Measurements from ENCODE around the gene ITFG2. TPM values are rescaled to one million over a fixed set of nuclear protein-coding genes. Genes with fewer than 3 reads are reported as not detected.

The ITFG2 gene
- total RNA-seq, 1 experiment from 2014 or later, result 24.6 TPM

- Histone ChIP-seq H3K27me3 (ENCODE audit: insufficient read depth, low read length) (peaks cover 19% of the 10 kb centered on the region; the same call in 1 of the 2 replicates), H3K4me3 (replicated peaks in 1 of 2; ENCODE audit: low read depth in 1 of 2, low read length in 2 of 2) (no peak overlapping the region), H2AFZ (ENCODE audit: low read depth, low read length, poor library complexity, severe bottlenecking) (no peak overlapping the region), H3K4me2 (ENCODE audit: low read length) (no peak overlapping the region), H4K20me1 (ENCODE audit: insufficient read depth) (no peaks in the 10 kb centered on the region), H3K9me3 (ENCODE audit: control insufficient read depth in 1 of 2, insufficient read depth in 1 of 2, low read depth in 1 of 2, low read length in 2 of 2) (no peaks in the 10 kb centered on the region), H3K4me1 (ENCODE audit: control insufficient read depth in 1 of 2, insufficient read depth in 2 of 2, low read length in 2 of 2) (no peaks in the 10 kb centered on the region), H3K9ac (ENCODE audit: low read length) (no peak overlapping the region), H3K79me2 (ENCODE audit: insufficient read depth, low read length) (no peaks in the 10 kb centered on the region), H3K9me2 (ENCODE audit: insufficient read depth) (no peaks in the 10 kb centered on the region), H3K36me3 (ENCODE audit: control insufficient read depth in 1 of 2, insufficient read depth in 2 of 2, low read length in 2 of 2) (no peaks in the 10 kb centered on the region), H3K27ac (ENCODE audit: low read depth, low read length) (no peak overlapping the region)
- no peak for ATAC-seq
- intact Hi-C loops (cut with micrococcal nuclease), result no loop called here
- no peak for DNase-seq (ENCODE audit: low read depth, low spot score)
- BruUV-seq (replicated peaks), result no TSS peak
- ChIA-PET POLR2A (no interaction called here), RAD21 (ENCODE audit: low non-redundant PET in 1 of 2, low total read pairs in 2 of 2, uncharacterized antibody in 2 of 2, unreplicated experiment in 2 of 2) (no interaction called here), CTCF (no interaction called here)
- no peak for TF ChIP-seq SRF (IDR thresholded peaks at IDR 0.05; ENCODE audit: low read depth)
These were observed 36.2 kb upstream of the ITFG2 start for GRCh38 chr12:2776129-2776806.

DNA sequence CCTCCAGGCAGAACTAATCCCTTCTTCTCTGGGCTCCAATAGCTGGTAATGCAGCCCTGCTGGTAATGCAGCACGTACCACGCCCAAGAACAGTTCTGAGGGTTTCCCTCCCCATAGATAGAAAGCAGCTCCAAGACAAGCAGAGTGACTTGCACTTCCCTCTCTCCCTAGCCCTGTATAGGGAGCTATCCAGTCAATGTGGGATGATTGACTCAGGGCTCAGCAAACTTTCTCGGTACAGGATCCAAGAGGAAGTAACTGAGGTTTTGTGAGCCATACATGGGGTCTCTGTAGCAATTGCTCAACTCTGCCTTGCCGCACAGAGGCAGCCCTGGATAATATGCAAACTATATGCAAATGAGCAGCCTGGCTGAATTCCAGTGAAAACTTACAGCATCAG, 33.2 kb upstream of the ITFG2 start:
- no peak overlapping the region for H3K9ac ChIP-seq (ENCODE audit: low read length)
- BruUV-seq (replicated peaks), result no TSS peak
- H3K4me2 ChIP-seq (ENCODE audit: low read length), result no peak overlapping the region
- no peak overlapping the region for H2AFZ ChIP-seq (ENCODE audit: low read depth, low read length, poor library complexity, severe bottlenecking)
- no peak overlapping the region for H3K27ac ChIP-seq (ENCODE audit: low read depth, low read length)
- DNase-seq (ENCODE audit: low read depth, low spot score), result no peak
- no peaks in the 10 kb centered on the region for H3K79me2 ChIP-seq (ENCODE audit: insufficient read depth, low read length)
- H3K4me3 ChIP-seq (replicated peaks in 1 of 2; ENCODE audit: low read depth in 1 of 2, low read length in 2 of 2), result no peak overlapping the region
- peaks cover 0 to 9% of the 10 kb centered on the region in 2 experiments; a peak in 3 of 4 replicates for H3K4me1 ChIP-seq (ENCODE audit: control insufficient read depth in 1 of 2, insufficient read depth in 2 of 2, low read length in 2 of 2)
- ChIA-PET CTCF (no interaction called here), RAD21 (ENCODE audit: low non-redundant PET in 1 of 2, low total read pairs in 2 of 2, uncharacterized antibody in 2 of 2, unreplicated experiment in 2 of 2) (no interaction called here), POLR2A (no interaction called here)
- no peaks in the 10 kb centered on the region for H3K9me2 ChIP-seq (ENCODE audit: insufficient read depth)
- peaks cover 19% of the 10 kb centered on the region; the same call in 1 of the 2 replicates for H3K27me3 ChIP-seq (ENCODE audit: insufficient read depth, low read length)
- H4K20me1 ChIP-seq (ENCODE audit: insufficient read depth), result no peaks in the 10 kb centered on the region
- intact Hi-C loops (cut with micrococcal nuclease), result no loop called here
- no peak for ATAC-seq
- no peaks in the 10 kb centered on the region for H3K36me3 ChIP-seq (ENCODE audit: control insufficient read depth in 1 of 2, insufficient read depth in 2 of 2, low read length in 2 of 2)
- no peaks in the 10 kb centered on the region for H3K9me3 ChIP-seq (ENCODE audit: control insufficient read depth in 1 of 2, insufficient read depth in 1 of 2, low read depth in 1 of 2, low read length in 2 of 2)
- TF ChIP-seq POLR2A (IDR thresholded peaks at IDR 0.05; ENCODE audit: borderline replicate concordance, extremely low read depth, insufficient read depth, insufficient read length) (no peak), SIN3A (IDR thresholded peaks at IDR 0.05; ENCODE audit: low read depth) (no peak), ATF3 (IDR thresholded peaks at IDR 0.05) (no peak), CBX3 (IDR thresholded peaks at IDR 0.05; ENCODE audit: low read depth) (no peak), FOSL1 (IDR thresholded peaks at IDR 0.05; ENCODE audit: low read depth) (no peak), EZH2phosphoT487 (IDR thresholded peaks at IDR 0.05; ENCODE audit: borderline replicate concordance) (no peak), MAX (IDR thresholded peaks at IDR 0.05) (no peak), ZFX (IDR thresholded peaks at IDR 0.05) (no peak), CEBPB (IDR thresholded peaks at IDR 0.05; ENCODE audit: low read depth) (no peak), TCF7L2 (IDR thresholded peaks at IDR 0.05; ENCODE audit: borderline replicate concordance, extremely low read depth, insufficient read depth, insufficient read length) (no peak), JUND (IDR thresholded peaks at IDR 0.05) (no peak), RAD21 (IDR thresholded peaks at IDR 0.05; ENCODE audit: low read depth) (no peak), YY1 (IDR thresholded peaks at IDR 0.05; ENCODE audit: extremely low read depth, insufficient replicate concordance, low read depth, low read length) (no peak), ZNF274 (IDR thresholded peaks at IDR 0.05; ENCODE audit: low read depth, low read length) (no peak)
- TF ChIP-seq, protein P1, sequence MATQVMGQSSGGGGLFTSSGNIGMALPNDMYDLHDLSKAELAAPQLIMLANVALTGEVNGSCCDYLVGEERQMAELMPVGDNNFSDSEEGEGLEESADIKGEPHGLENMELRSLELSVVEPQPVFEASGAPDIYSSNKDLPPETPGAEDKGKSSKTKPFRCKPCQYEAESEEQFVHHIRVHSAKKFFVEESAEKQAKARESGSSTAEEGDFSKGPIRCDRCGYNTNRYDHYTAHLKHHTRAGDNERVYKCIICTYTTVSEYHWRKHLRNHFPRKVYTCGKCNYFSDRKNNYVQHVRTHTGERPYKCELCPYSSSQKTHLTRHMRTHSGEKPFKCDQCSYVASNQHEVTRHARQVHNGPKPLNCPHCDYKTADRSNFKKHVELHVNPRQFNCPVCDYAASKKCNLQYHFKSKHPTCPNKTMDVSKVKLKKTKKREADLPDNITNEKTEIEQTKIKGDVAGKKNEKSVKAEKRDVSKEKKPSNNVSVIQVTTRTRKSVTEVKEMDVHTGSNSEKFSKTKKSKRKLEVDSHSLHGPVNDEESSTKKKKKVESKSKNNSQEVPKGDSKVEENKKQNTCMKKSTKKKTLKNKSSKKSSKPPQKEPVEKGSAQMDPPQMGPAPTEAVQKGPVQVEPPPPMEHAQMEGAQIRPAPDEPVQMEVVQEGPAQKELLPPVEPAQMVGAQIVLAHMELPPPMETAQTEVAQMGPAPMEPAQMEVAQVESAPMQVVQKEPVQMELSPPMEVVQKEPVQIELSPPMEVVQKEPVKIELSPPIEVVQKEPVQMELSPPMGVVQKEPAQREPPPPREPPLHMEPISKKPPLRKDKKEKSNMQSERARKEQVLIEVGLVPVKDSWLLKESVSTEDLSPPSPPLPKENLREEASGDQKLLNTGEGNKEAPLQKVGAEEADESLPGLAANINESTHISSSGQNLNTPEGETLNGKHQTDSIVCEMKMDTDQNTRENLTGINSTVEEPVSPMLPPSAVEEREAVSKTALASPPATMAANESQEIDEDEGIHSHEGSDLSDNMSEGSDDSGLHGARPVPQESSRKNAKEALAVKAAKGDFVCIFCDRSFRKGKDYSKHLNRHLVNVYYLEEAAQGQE (IDR thresholded peaks at IDR 0.05; ENCODE audit: low read depth), result no peak

Measured in HCT116 (cell line).